Right ventricle myocardium superior (tissue), 1 donor: ENCODE results near the gene SLC13A4. TPM values are rescaled to one million over a fixed set of nuclear protein-coding genes. Genes with fewer than 3 reads are reported as not detected.
A peak's percentile ranks its signal among the peaks of the same experiment; 100 is the strongest.
"Not testable (repeated sequence)": the region's sequence is repeated elsewhere in the genome, so short reads cannot be mapped to it uniquely, and the experiment has no call there.

Experiments used
- ATAC-seq: fragments of 200-7000 bp; cut with Tn5 transposase; one replicate; pipeline ENCODE4 v1.9.1; 2020; ENCODE audit warnings: mild to moderate bottlenecking; ENCODE audit not compliant: poor library complexity
- DNase-seq: peaks from one replicate; pipeline ENCODE4 v3.0.0-alpha.2; 2020
- intact Hi-C: fragments of 100-400 bp; cut with DNase I; formaldehyde crosslinking; loops from one replicate; pipeline ENCODE4 v1.11.2; 2022
- total RNA-seq: library from RNA; stranded (reverse); fragmentation: NEBNext Ultra II Directional; extraction: Animal tissue kit (Norgen Biotek cat#: 25700); gene quantifications from one replicate; pipeline ENCODE4 v1.2.1, GENCODE V29; 2021
- donor health status: DM: no; HTN: yes; CAD: no; lungs with severe emphysema.

The SLC13A4 gene
- total RNA-seq, 1 donor from 2014 or later = not detected

DNA sequence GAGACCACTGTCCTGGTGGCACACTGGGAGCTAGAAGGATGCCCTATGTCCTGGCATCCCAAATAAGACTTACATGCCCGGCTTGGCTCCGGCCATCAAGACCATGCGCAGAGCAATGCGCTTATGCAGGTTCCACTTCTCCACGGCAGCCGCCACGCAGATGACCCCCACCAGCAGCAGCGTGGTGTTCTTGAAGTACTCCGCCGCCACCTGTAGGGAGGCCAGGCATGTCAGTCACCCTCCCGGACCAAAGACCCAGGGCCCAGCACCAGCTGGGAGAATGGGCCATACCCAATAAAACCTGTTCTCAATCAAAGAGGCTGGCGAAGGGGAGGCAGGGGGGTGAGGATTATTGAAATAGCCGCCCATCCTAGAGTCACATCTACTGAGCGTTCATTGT, 19.9 kb downstream of the SLC13A4 start:
- ATAC-seq (no peak), DNase-seq (no peak)
- intact Hi-C loops = no loop called here

DNA sequence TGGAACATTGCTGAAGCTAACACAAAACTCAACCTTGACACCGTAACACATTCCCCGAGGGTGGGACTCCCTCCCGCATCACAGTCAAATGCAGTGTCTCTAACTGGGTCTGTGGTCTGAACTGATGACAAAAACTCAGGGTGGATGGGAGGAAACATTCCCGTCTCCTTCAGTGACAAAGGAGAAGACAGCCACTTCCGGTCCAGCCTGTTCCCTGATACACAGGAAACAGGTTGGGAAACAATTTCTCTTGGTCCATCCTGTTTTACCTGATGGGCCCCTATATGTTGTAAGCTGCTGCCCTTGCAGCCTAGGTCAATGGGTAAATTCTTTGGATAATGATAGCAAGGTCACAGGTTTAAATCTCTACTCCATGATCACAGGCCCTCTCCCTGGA, 20.4 kb downstream of the SLC13A4 start:
- intact Hi-C loops = no loop called here
- ATAC-seq (no peak), DNase-seq (no peak)

DNA sequence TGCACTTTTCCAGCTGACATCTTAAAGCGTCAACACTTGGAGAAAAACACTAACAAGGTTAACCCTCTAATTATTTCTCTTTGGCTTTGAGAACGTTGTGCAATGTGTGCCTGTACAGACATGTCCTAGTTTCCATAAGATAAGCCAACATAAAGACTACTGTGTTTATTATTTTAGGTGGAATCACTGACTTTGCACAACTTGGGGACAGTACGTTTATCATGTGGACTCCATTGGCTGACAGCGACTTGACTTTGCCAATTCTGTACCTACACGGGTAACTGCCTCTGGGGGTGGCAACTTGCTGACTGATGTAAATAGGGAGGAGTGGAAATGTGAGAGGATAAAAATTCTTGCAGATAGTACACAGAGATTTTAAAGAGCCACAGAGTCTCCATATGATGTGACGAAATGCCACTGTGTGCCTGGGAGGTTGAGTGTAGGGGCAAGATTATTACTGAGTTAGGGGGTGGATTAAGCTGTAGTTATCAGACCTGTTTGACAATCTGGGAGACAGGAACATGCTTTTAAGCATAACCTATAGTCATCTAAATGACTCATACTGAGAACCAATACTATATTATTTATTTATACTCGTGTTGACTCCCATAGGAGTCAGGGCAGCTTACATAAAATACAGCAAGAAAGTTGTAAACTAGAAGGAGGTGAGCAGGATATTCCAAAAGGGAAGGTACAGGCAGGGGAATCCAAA, 21.0 kb downstream of the SLC13A4 start:
- ATAC-seq (no peak), DNase-seq (no peak)
- intact Hi-C loops = no loop called here

DNA sequence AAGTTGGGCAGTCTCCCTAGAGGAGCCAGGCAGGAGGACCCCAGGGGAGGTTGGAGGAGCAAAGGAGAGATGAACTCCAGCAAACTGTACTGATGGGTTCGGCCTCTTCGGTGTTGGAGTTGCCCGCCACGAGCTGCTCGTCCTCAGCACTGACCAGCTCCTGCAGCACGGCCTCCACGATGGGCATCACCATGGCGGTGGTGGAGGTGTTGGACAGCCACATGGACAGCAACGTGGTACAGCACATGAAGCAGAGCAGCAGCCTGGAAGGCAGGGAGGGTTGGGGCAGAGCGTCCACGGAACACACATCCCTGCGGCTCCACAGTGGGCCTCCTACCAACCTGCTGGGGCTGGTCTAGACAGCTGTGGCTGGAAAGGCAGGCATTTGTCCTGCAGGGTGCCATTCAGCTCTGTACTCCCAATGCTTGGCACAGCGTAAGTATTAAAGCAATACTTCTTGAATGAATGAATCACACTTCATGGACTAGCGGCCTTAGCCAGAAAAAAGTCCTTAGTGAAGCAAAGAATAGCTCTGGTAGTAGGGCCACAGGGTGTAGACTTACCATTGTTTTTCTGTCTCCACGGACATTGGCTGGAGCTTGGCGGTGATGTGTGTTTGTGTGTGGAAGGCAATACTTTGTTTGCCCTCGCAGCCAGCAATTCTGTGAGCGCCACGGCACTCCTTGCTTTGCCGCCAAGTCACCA, 21.8 kb downstream of the SLC13A4 start:
- no peak for DNase-seq
- intact Hi-C loops = no loop called here

DNA sequence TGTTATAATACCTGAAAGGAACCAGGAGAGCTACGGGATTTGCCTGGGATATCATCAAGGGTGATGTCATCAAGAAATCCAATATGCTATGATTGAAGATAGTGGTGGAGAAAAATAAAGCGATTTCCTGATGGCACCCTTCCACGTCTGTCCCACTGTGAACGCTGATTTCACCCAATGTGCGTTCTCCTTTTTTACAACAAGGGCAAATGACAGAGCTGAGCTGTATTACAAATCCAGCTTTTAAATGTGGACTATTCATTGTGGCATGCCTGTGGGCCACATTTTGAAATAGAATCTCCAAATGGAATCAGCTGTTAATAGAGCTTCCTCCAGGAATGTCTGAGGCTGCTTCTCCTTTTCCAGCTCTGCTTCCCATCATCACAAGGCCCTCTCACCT, 23.3 kb downstream of the SLC13A4 start:
- ATAC-seq (no peak), DNase-seq (no peak)
- intact Hi-C loops = no loop called here

More for the DNA sequence above, 21.8 kb downstream of the SLC13A4 start:
- peak; percentile 8 for ATAC-seq

DNA sequence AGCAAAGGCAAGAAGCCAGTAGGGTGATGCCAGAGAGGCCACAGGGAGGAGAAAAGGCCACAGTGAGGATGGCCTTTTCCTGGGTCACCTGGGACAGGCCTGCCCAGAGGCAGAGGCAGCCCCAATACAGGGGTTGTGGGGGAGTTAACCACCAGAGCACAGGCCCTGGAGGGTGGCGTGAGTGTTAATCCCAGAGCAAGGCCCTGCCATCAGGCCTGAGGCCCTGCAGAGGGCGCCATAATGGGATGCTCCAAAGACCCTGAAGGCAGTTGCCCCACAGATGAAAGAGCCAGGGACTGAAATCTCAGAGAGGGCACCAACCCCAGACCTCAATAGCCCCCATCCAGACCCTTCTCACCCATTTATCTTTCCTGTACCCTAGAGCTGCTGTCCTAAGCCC, 23.9 kb downstream of the SLC13A4 start:
- ATAC-seq = peak; percentile 21
- DNase-seq = no peak
- intact Hi-C loops = no loop called here

DNA sequence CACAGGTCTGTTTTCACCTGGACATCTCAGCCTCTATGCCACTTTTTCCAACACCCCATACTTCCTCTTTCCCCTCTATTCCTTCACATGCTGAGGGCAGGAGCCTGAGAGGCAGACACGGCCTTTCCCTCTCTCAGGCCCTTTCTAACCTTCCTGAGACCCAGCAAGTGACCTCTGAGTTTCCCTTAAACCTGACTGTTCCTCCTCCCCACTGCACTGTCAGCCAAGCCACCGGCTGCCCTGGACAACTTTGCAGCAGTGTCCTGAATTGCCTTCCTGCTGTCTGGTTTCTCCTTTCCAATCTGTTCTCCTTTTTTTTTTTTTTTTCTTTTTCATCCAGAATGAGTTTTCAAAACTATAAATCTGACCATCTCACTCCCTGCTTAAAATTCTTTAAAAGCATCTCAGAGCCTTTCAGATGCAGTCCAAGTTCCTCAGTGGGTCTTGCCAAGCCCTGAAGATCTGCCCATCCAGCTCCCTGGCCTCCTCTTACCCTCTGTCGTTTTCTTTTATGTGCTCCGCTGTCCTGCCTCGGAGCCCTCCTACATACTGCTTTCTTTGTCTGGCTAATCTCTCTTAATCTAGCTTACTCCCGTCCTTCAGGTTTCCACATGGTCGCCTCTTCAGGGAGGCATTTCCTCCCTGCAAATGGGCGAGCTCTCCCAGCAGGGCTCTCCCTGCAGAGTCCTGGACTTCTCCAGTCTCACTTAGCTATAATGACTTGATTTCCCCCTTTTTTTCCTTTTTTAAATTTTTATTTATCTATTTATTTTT, 30.5 kb downstream of the SLC13A4 start:
- DNase-seq (no peak), ATAC-seq (no peak)
- intact Hi-C loops = no loop called here

DNA sequence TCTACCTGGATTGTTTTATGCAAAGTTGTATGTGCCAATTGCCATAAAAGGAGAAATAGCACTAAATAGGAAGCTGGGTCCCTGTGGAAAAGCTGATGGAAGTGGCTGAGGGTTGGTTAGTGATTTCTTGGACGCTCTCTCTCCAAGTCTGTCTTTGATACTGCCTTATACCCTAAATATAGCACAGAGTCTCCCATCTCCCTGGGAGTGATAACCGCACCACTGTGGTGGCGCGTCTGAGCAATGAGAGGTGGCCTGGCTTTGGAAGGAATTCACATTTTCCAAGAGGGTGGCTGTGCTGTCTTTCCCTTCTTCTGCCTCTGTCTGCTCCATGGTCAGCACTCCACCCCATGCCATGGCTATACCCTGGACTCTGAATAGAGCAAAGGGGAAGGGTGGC, 34.4 kb downstream of the SLC13A4 start:
- DNase-seq (no peak), ATAC-seq (peak; percentile 81)
- intact Hi-C loops = no loop called here

DNA sequence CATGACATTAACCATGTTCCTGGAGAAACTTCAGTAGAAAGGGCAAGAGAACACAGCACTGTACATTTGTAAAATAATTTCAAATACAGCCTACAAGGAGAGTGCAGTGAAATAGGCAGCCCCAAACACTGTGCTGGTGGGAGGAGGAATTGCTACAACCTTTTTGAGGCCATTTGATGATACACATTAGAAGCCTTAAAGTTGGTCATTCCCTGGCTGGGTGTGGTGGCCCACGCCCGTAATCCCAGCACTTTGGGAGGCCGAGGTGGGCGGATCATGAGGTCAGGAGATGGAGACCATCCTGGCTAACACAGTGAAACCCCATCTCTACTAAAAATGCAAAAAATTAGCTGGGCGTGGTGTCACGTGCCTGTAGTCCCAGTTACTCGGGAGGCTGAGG, 35.4 kb downstream of the SLC13A4 start:
- DNase-seq, intact Hi-C loops, ATAC-seq: not testable (repeated sequence)

DNA sequence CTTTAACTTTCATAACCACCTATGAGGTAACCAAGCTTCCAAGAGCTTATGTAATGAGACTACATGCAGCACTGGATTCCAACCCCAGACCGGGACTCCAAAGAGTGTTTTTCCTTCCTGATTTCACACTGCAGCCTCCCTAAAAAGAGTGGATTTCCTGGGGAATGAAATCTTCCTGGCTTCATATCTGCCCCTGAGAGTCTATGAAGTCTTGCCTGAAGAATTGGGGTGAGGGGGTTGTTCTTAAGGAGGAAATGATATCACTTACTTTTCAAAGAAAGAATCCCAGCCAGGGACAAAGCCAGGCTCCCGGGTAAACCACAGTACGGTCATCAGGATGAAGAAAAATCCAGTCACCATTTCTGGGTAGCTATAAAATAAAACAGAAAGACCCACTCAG, 35.9 kb downstream of the SLC13A4 start:
- no peak for ATAC-seq
- intact Hi-C loops = no loop called here

DNA sequence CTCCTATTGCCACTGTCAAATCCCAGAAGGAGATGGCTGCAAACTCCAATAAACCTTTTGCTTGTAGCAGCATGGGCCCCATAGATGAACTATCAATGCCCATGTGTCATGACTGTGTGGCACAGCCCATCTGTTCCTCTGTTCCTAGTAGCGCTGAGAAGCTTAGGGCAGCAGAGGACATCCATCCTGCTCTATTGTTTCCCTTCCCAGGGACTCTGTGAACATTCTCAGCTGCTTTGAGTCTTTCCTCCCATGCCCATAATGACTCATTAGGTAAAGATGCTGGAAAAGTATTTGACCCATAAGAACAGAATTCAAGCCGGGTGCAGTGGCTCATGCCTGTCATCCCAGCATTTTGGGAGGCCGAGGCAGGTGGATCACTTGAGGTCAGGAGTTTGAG, 37.4 kb downstream of the SLC13A4 start:
- no peak for ATAC-seq
- intact Hi-C loops = no loop called here
- DNase-seq = no peak

More for the DNA sequence above, 35.9 kb downstream of the SLC13A4 start:
- DNase-seq = no peak

DNA sequence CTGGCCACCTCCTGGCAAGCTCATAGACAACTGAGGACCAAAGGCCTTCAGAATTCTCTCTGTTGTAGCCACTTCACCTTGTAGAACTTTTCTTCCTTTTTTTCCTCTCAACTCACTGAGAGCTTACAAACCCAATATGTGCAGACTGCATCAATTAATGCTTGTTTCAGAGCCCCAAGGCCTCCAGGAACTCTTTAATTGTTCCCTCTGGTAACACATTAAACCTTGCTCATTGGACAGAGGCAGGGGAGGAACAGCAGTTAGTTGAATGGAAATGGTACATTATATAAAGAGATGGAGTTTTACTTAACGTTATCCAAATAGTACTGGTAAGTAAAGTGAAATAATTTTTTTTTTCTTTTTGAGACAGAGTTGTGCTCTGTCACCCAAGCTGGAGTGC, 40.5 kb downstream of the SLC13A4 start:
- no peak for DNase-seq
- intact Hi-C loops = no loop called here
- ATAC-seq = no peak

DNA sequence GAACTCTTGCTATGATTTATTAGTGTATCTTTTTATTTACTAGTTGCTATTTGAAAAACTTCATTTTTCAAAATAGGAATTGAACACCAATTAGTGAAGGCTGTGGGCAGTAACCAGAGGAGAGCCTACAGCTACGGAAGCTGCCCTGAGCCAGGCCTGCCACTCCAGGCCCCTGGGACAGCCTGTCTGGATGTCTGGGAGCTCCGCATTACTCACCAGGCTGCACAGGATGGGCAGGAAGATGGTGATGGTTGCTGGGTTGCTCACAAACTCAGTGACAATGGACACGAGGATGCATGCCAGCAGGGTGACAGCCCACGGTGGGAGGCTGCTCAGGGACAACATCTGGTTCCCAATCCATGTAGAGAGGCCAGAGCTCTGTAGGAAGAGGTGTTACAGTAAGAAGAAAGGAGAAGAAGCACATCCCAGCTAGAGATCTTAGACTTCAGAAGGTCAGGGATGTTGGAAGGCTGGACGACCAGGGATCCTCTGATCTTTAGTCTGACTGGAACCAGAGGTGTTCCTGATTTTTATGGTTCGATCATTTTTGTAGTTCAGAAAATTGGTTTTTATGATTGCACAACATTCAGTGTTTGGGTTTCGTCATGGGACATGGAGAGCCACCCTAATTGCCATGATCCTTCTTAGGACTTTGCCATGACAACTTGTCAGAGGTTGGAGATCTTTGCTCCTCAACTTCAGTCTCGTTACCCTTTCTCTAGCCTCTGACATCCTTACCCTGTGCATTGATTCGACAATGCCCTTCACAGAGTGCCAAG, 42.5 kb downstream of the SLC13A4 start:
- no peak for DNase-seq
- intact Hi-C loops = no loop called here
- ATAC-seq = no peak

DNA sequence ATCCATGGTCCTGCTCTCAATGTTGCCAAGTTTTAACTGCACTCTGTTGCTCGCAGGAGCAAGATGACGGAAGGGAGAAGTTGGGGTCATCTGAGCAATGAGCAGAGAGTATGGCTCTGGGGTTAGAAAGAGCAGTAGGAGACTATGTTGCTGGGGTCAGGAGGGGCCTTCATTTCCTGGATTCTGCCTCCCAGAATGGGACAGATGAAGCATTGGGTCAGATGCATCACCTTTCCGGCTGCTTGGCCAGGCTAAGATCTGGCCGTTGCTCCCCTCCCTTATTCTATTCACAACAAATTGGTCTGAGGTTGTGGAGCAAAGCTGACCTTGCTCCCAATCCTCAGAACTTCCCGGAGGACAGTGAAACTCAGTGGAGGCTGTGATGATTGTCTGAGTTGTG, 43.3 kb downstream of the SLC13A4 start:
- DNase-seq (no peak), ATAC-seq (no peak)
- intact Hi-C loops = no loop called here

DNA sequence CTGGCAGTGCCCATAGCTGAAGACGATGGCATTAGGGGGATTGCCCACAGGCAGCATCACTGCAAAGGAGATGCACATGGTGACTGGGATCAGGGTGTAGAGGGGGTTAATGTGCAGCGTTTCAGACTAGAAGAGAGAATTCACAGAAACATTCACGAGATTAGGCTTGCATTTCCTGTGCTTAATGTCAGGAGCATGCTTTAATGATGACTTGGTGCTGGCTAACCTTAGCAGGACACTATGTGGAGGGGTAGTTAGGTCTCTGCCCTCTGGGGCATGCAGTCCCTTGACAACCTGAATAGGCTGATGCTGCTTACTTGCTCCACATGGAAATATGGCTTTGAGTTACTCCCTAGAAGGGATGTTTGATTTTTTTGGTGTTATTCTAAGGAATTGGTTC, 43.9 kb downstream of the SLC13A4 start:
- intact Hi-C loops = no loop called here
- no peak for ATAC-seq
- no peak for DNase-seq

DNA sequence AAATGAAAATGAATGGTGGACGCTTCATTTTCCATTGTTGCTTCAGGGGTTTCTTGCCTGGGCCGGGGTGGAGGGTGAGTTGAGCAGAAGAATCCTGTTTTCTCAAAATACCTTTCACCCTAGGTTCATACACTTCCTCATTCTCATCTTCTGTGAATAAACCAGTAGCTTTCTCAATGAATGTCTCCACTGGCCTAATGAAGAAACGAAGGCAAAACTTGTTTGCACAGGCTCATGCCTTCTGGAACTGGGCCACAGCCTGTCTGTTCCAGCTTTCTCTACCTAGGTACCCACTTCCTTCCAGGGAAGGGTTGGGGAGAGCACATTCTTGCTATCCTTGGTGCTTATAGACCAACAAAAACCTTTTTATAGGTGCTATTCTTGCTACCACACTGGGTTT, 44.4 kb downstream of the SLC13A4 start:
- DNase-seq (no peak), ATAC-seq (no peak)
- intact Hi-C loops = no loop called here

DNA sequence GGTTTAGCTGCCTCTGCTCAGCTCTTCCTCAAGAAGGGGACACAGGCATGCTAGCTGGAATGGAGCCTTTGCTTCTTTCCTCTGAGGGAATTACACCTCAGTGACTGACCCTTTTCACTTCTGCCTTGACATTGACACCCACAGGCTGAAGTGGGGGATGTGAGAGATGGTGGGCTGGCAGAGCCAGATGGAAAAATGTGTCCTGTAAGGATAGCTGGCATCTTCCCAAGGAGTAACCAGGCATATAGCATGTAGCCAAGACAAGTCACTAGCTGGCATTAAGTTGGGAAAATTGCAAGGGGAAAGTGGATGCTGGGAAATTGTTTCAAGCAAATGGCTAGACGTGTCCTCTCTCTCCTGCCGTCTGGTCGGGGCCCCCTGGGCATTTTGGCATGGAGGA, 45.8 kb downstream of the SLC13A4 start:
- DNase-seq (no peak), ATAC-seq (peak; percentile 60)
- intact Hi-C loops = no loop called here

DNA sequence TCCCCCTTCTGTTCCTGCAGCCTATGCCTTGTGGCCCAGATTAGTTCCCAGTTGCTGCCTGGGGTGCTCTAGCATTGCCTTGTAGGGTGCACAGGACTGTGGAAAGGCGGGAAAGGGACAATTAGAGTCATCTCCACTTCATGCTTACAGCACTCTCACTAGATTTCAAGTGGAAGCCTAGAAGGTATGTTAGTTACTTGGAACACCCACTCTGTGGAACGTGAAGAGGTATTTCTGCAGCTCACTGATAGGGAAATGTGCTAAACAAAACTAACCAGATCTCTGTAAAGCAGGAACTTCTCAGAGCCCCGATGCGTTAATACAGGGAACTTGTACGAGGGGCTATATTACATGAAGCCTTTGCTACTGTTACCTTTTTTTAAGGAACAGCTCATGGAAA, 46.2 kb downstream of the SLC13A4 start:
- intact Hi-C loops = no loop called here
- ATAC-seq (peak; percentile 54), DNase-seq (no peak)
